ENCODE results near the gene PLSCR1.
A peak's percentile ranks its signal among the peaks of the same experiment; 100 is the strongest.

Gene PLSCR1

GRCh38 chr3:146471012-146471411 is 73.4 kb downstream of the PLSCR1 start:
- DNase-seq = no peak

- no peak for DNase-seq
Observed at GRCh38 chr3:146470425-146470990, 73.9 kb downstream of the PLSCR1 start.

- DNase-seq = peak; percentile 4
Observed at GRCh38 chr3:146469150-146470017, 75.0 kb downstream of the PLSCR1 start, which contains the start of gene PLSCR2. Gene PLSCR2, minus strand, starts transcription at chr3:146469561. Its CDS starts 9,657 bp downstream, at chr3:146459904.

DNA sequence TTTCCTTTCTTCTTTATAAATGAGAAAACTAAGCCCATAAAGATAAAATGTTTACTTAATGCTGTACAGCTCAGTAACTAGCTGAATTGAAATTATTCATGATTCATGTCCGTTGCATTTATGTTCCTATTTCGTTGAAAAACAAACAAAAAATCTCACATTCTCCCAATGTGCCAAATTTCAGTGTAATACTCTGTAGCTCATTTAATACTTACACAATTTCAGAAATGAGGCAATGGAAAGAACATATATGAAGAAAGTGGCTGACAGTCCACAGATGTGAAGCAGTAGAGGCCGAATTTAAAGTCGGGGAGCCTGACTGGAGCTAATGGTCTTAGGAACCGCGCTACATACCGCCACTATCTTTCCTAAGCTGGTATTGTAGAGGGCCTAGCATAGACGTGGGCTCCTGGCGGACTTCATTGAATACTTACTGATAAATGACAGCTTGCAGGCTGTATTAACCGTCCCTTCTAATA is 75.7 kb downstream of the PLSCR1 start:
- DNase-seq = peak; percentile 44

DNA sequence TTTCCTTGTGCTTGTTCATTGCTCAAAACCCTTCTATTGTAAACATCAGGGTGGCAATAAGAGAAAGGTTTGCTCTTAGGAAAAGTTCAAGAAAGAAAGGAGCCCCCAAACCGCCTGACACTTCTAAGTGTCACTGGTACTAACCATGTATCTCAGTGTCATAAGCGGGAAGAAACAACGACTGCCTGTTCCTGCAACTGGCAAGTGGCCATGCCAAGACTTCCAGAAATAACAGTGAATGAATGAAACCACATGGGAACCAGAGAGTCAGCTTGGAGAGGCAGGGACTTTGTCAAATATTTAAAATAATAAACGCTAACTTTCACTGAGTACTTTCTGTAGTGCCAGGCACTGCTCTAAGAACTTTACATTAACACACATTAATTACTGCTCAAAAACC is 76.2 kb downstream of the PLSCR1 start:
- peak; percentile 60 for DNase-seq

GRCh38 chr3:146466604-146467003 is 77.8 kb downstream of the PLSCR1 start:
- DNase-seq = peak; percentile 22

GRCh38 chr3:146465693-146466465 is 78.5 kb downstream of the PLSCR1 start:
- DNase-seq = no peak
